ENCODE data around the gene LGALS7.

LGALS7 gene

GRCh38 chr19:38812841-38813320, 39.6 kb upstream of the LGALS7 start, which contains the start of gene LGALS4:
LGALS4 (minus strand) TSS chr19:38812945; CDS start chr19:38812886, 59 bp downstream.
- Histone ChIP-seq H4K91ac (ENCODE audit: low read depth, low read length, poor library complexity) (no peak within 1 kb of the TSS), H3K18ac (ENCODE audit: low read length) (peak within 1 kb of the TSS; percentile 76), H3K4ac (ENCODE audit: low read length) (no peak within 1 kb of the TSS), H4K8ac (ENCODE audit: low read depth, low read length) (no peak within 1 kb of the TSS), H3K9ac (ENCODE audit: low read depth, low read length, poor library complexity) (peak within 1 kb of the TSS; percentile 12), H3K14ac (ENCODE audit: low read length) (peak within 1 kb of the TSS; percentile 38), H3K27me3 (ENCODE audit: control insufficient read depth in 3 of 3, insufficient read depth in 3 of 3, low read depth in 1 of 3, low read length in 3 of 3) (no peaks in the 10 kb centered on the region), H3K4me1 (ENCODE audit: control insufficient read depth in 2 of 2, insufficient read depth in 1 of 2, low read depth in 1 of 2, low read length in 2 of 2) (no peaks in the 10 kb centered on the region), H2BK5ac (ENCODE audit: low read length) (no peak within 1 kb of the TSS), H3K27ac (replicated peaks; ENCODE audit: low read length) (no peak within 1 kb of the TSS), H3K4me2 (ENCODE audit: insufficient read depth, low read length, poor library complexity, severe bottlenecking) (no peak within 1 kb of the TSS), H3K4me3 (ENCODE audit: low read length in 2 of 2) (no peak within 1 kb of the TSS), H2BK120ac (ENCODE audit: low read depth, low read length) (no peak within 1 kb of the TSS), H2BK12ac (ENCODE audit: low read length) (no peak within 1 kb of the TSS), H2AFZ (ENCODE audit: low read length) (no peak within 1 kb of the TSS), H2AK5ac (ENCODE audit: low read depth, low read length) (peak within 1 kb of the TSS; percentile 46), H3K9me3 (replicated peaks in 1 of 2; ENCODE audit: control insufficient read depth in 2 of 2, insufficient read depth in 1 of 2, low read depth in 1 of 2, low read length in 2 of 2) (peaks cover 0 to 1% of the 10 kb centered on the region in 2 donors), H2BK15ac (ENCODE audit: low read length) (peak within 1 kb of the TSS; percentile 94), H3K79me1 (ENCODE audit: low read depth, low read length) (no peaks in the 10 kb centered on the region), H3K23ac (ENCODE audit: low read depth, low read length, poor library complexity) (no peak within 1 kb of the TSS), H3K36me3 (replicated peaks in 1 of 2; ENCODE audit: control insufficient read depth in 2 of 2, insufficient read depth in 2 of 2, low read length in 2 of 2) (peaks cover 19 to 24% of the 10 kb centered on the region in 2 donors)
- no CpG with 5 or more reads among the region's 15 CpGs for WGBS, 2 donors (ENCODE audit: extremely low coverage in 2 of 2, insufficient read length in 2 of 2, insufficient replicate concordance in 1 of 2)
- no peak for DNase-seq (ENCODE audit: low spot score)

- H3K4ac ChIP-seq (ENCODE audit: low read length): no peak overlapping the region
- H3K36me3 ChIP-seq (replicated peaks in 1 of 2; ENCODE audit: control insufficient read depth in 2 of 2, insufficient read depth in 2 of 2, low read length in 2 of 2): peaks cover 14 to 22% of the 10 kb centered on the region in 2 donors
- no peak overlapping the region for H4K8ac ChIP-seq (ENCODE audit: low read depth, low read length)
- H2BK15ac ChIP-seq (ENCODE audit: low read length): peak overlapping the region; percentile 94
- no peak overlapping the region for H3K4me3 ChIP-seq (ENCODE audit: low read length in 2 of 2)
- no CpG with 5 or more reads among the region's 18 CpGs for WGBS, 2 donors (ENCODE audit: extremely low coverage in 2 of 2, insufficient read length in 2 of 2, insufficient replicate concordance in 1 of 2)
- no peak overlapping the region for H2BK12ac ChIP-seq (ENCODE audit: low read length)
- no peak overlapping the region for H2BK5ac ChIP-seq (ENCODE audit: low read length)
- H2AK5ac ChIP-seq (ENCODE audit: low read depth, low read length): no peak overlapping the region
- H2AFZ ChIP-seq (ENCODE audit: low read length): no peak overlapping the region
- H3K23ac ChIP-seq (ENCODE audit: low read depth, low read length, poor library complexity): no peak overlapping the region
- no peaks in the 10 kb centered on the region for H3K4me1 ChIP-seq (ENCODE audit: control insufficient read depth in 2 of 2, insufficient read depth in 1 of 2, low read depth in 1 of 2, low read length in 2 of 2)
- H3K14ac ChIP-seq (ENCODE audit: low read length): no peak overlapping the region
- no peak overlapping the region for H3K27ac ChIP-seq (replicated peaks; ENCODE audit: low read length)
- no peaks in the 10 kb centered on the region for H3K79me1 ChIP-seq (ENCODE audit: low read depth, low read length)
- no peak for DNase-seq (ENCODE audit: low spot score)
- no peak overlapping the region for H4K91ac ChIP-seq (ENCODE audit: low read depth, low read length, poor library complexity)
- H3K9ac ChIP-seq (ENCODE audit: low read depth, low read length, poor library complexity): no peak overlapping the region
- peak overlapping the region; percentile 76 for H3K18ac ChIP-seq (ENCODE audit: low read length)
- H3K4me2 ChIP-seq (ENCODE audit: insufficient read depth, low read length, poor library complexity, severe bottlenecking): no peak overlapping the region
- H2BK120ac ChIP-seq (ENCODE audit: low read depth, low read length): no peak overlapping the region
- peaks cover 0 to 1% of the 10 kb centered on the region in 2 donors for H3K9me3 ChIP-seq (replicated peaks in 1 of 2; ENCODE audit: control insufficient read depth in 2 of 2, insufficient read depth in 1 of 2, low read depth in 1 of 2, low read length in 2 of 2)
- H3K27me3 ChIP-seq (ENCODE audit: control insufficient read depth in 3 of 3, insufficient read depth in 3 of 3, low read depth in 1 of 3, low read length in 3 of 3): no peaks in the 10 kb centered on the region
Measured at GRCh38 chr19:38812009-38812840, 38.9 kb upstream of the LGALS7 start.

- Histone ChIP-seq H3K18ac (ENCODE audit: low read length) (no peak overlapping the region), H3K27ac (replicated peaks; ENCODE audit: low read length) (no peak overlapping the region), H3K14ac (ENCODE audit: low read length) (no peak overlapping the region), H4K8ac (ENCODE audit: low read depth, low read length) (no peak overlapping the region), H2BK12ac (ENCODE audit: low read length) (no peak overlapping the region), H2BK120ac (ENCODE audit: low read depth, low read length) (no peak overlapping the region), H2BK15ac (ENCODE audit: low read length) (no peak overlapping the region), H2BK5ac (ENCODE audit: low read length) (no peak overlapping the region), H3K4ac (ENCODE audit: low read length) (no peak overlapping the region), H2AK5ac (ENCODE audit: low read depth, low read length) (no peak overlapping the region), H3K4me3 (ENCODE audit: low read length in 2 of 2) (no peak overlapping the region), H3K27me3 (ENCODE audit: control insufficient read depth in 3 of 3, insufficient read depth in 3 of 3, low read depth in 1 of 3, low read length in 3 of 3) (no peaks in the 10 kb centered on the region), H3K79me1 (ENCODE audit: low read depth, low read length) (no peaks in the 10 kb centered on the region), H4K91ac (ENCODE audit: low read depth, low read length, poor library complexity) (no peak overlapping the region), H3K9me3 (replicated peaks in 1 of 2; ENCODE audit: control insufficient read depth in 2 of 2, insufficient read depth in 1 of 2, low read depth in 1 of 2, low read length in 2 of 2) (peaks cover 0 to 1% of the 10 kb centered on the region in 2 donors), H3K4me1 (ENCODE audit: control insufficient read depth in 2 of 2, insufficient read depth in 1 of 2, low read depth in 1 of 2, low read length in 2 of 2) (no peaks in the 10 kb centered on the region), H3K9ac (ENCODE audit: low read depth, low read length, poor library complexity) (no peak overlapping the region), H3K23ac (ENCODE audit: low read depth, low read length, poor library complexity) (no peak overlapping the region), H2AFZ (ENCODE audit: low read length) (no peak overlapping the region), H3K36me3 (replicated peaks in 1 of 2; ENCODE audit: control insufficient read depth in 2 of 2, insufficient read depth in 2 of 2, low read length in 2 of 2) (no peaks in the 10 kb centered on the region), H3K4me2 (ENCODE audit: insufficient read depth, low read length, poor library complexity, severe bottlenecking) (no peak overlapping the region)
- no peak for DNase-seq (ENCODE audit: low spot score)
- WGBS, 2 donors (ENCODE audit: extremely low coverage in 2 of 2, insufficient read length in 2 of 2, insufficient replicate concordance in 1 of 2): no CpG with 5 or more reads among the region's 8 CpGs
Measured at GRCh38 chr19:38809592-38810252, 36.4 kb upstream of the LGALS7 start.

- Histone ChIP-seq H3K4me1 (ENCODE audit: control insufficient read depth in 2 of 2, insufficient read depth in 1 of 2, low read depth in 1 of 2, low read length in 2 of 2) (no peaks in the 10 kb centered on the region), H3K4me3 (ENCODE audit: low read length in 2 of 2) (no peak overlapping the region), H3K27me3 (ENCODE audit: control insufficient read depth in 3 of 3, insufficient read depth in 3 of 3, low read depth in 1 of 3, low read length in 3 of 3) (no peaks in the 10 kb centered on the region), H2BK120ac (ENCODE audit: low read depth, low read length) (peak overlapping the region; percentile 17), H2BK5ac (ENCODE audit: low read length) (no peak overlapping the region), H3K9me3 (replicated peaks in 1 of 2; ENCODE audit: control insufficient read depth in 2 of 2, insufficient read depth in 1 of 2, low read depth in 1 of 2, low read length in 2 of 2) (peaks cover 0 to 1% of the 10 kb centered on the region in 2 donors), H3K9ac (ENCODE audit: low read depth, low read length, poor library complexity) (no peak overlapping the region), H3K4me2 (ENCODE audit: insufficient read depth, low read length, poor library complexity, severe bottlenecking) (no peak overlapping the region), H2AK5ac (ENCODE audit: low read depth, low read length) (peak overlapping the region; percentile 53), H3K23ac (ENCODE audit: low read depth, low read length, poor library complexity) (no peak overlapping the region), H3K4ac (ENCODE audit: low read length) (no peak overlapping the region), H2AFZ (ENCODE audit: low read length) (no peak overlapping the region), H2BK15ac (ENCODE audit: low read length) (peak overlapping the region; percentile 83), H4K8ac (ENCODE audit: low read depth, low read length) (no peak overlapping the region), H3K27ac (replicated peaks; ENCODE audit: low read length) (no peak overlapping the region), H3K36me3 (replicated peaks in 1 of 2; ENCODE audit: control insufficient read depth in 2 of 2, insufficient read depth in 2 of 2, low read length in 2 of 2) (no peaks in the 10 kb centered on the region), H3K18ac (ENCODE audit: low read length) (peak overlapping the region; percentile 35), H3K14ac (ENCODE audit: low read length) (no peak overlapping the region), H4K91ac (ENCODE audit: low read depth, low read length, poor library complexity) (no peak overlapping the region), H3K79me1 (ENCODE audit: low read depth, low read length) (no peaks in the 10 kb centered on the region), H2BK12ac (ENCODE audit: low read length) (peak overlapping the region; percentile 73)
- DNase-seq (ENCODE audit: low spot score): no peak
- WGBS, 2 donors (ENCODE audit: extremely low coverage in 2 of 2, insufficient read length in 2 of 2, insufficient replicate concordance in 1 of 2): no CpG with 5 or more reads among the region's 17 CpGs
Measured at GRCh38 chr19:38808741-38809140, 35.4 kb upstream of the LGALS7 start.
